GM10248 (cell line): ENCODE data around the gene BMP7.

Experiments used
- CTCF ChIA-PET: fragments of 300-600 bp; sonication (Branson Sonifier 250); formaldehyde crosslinking; extraction: SDS; loops from one replicate; lab custom pipeline; 2021; ENCODE audit warnings: antibody characterized with exemption; lab: Yijun Ruan, JAX
- POLR2A ChIA-PET: fragments of 350-650 bp; sonication (Branson Sonifier 250); formaldehyde crosslinking; extraction: SDS; loops from one replicate; lab custom pipeline; 2020; ENCODE audit warnings: antibody characterized with exemption; lab: Yijun Ruan, JAX
- DNase-seq: peaks from one replicate; pipeline ENCODE4 v3.0.0; 2012; ENCODE audit errors: extremely low spot score
- TF ChIP-seq, protein P1 (sequence below): IDR thresholded peaks from 2 replicates; pipeline ENCODE4 v1.5.1; 2012; ENCODE audit warnings: mild to moderate bottlenecking, low read depth; ENCODE audit errors: extremely low read depth, missing control alignments, control extremely low read depth

BMP7 gene

DNA sequence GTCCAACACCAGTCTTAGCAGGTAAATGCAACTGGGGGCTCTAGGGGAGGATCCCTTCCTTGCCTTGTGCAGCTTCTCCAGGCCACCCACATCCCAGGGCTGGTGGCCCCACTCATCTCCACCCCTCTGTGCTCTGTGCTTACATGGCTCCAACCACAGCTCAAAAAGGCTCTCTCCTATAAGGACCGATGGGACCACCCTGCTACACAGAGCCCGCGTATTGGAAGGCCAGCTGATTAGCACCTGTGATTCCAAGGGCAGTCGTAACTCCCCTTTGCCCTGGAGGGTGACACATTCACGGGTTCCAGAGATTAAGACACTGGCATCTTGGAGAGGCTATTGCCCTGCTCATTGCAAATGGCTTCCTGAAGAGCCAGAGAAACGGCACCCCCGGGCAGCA, 84.8 kb downstream of the BMP7 start:
- DNase-seq, result no peak
- TF ChIP-seq, protein P1, sequence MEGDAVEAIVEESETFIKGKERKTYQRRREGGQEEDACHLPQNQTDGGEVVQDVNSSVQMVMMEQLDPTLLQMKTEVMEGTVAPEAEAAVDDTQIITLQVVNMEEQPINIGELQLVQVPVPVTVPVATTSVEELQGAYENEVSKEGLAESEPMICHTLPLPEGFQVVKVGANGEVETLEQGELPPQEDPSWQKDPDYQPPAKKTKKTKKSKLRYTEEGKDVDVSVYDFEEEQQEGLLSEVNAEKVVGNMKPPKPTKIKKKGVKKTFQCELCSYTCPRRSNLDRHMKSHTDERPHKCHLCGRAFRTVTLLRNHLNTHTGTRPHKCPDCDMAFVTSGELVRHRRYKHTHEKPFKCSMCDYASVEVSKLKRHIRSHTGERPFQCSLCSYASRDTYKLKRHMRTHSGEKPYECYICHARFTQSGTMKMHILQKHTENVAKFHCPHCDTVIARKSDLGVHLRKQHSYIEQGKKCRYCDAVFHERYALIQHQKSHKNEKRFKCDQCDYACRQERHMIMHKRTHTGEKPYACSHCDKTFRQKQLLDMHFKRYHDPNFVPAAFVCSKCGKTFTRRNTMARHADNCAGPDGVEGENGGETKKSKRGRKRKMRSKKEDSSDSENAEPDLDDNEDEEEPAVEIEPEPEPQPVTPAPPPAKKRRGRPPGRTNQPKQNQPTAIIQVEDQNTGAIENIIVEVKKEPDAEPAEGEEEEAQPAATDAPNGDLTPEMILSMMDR, result no peak
- CTCF ChIA-PET, result interaction anchor here (1.0 kb wide), 1 partner anchor 19 kb away, joined by 3 read pairs; no protein-coding TSS in a partner anchor
- POLR2A ChIA-PET, result no interaction called here

DNA sequence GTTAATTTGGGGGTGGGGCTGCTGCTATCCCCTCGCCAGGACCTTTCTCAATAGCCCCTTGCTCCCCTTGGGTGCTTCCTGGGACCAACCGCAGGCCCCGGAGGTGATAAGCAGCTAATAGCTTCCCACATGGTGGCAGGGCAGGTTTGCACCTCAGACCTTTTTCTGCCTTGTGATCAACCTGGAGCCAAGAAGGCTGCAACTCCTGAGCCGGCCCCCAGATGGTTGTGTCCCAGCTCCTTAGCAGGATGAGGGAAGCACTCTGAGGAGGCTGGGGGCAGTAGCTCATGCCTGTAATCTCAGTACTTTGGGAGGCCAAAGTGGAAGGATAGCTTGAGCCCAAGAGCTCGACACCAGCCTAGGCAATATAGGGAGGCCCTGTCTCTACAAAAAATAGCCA, 85.5 kb downstream of the BMP7 start:
- ChIA-PET POLR2A (no interaction called here), CTCF (interaction anchor here (1.0 kb wide), 1 partner anchor 20 kb away, joined by 3 read pairs; no protein-coding TSS in a partner anchor)
- DNase-seq, result no peak
- TF ChIP-seq, protein P1, result no peak

DNA sequence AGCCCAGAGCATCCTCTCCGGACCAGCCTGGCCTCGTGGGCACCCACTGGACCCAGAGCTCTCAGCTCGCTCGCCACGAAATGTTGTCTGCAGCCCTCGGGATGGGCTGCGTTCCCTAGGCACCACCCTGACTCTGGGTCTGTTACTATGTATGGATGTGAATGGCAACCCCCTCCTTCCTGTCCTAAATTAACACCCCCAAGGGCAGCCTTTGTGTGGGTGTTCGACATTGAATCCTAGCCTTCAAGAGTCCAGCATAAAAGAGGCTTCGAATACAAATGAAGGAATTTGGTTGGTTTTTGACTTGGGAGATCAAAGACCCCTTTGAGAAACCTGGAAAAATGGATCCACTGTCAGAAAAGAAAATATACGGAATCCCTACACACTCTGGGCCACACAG, 86.1 kb downstream of the BMP7 start:
- ChIA-PET CTCF (interaction anchor here (1.0 kb wide), 1 partner anchor 21 kb away, joined by 3 read pairs; no protein-coding TSS in a partner anchor), POLR2A (no interaction called here)
- TF ChIP-seq, protein P1, result no peak
- DNase-seq, result no peak

DNA sequence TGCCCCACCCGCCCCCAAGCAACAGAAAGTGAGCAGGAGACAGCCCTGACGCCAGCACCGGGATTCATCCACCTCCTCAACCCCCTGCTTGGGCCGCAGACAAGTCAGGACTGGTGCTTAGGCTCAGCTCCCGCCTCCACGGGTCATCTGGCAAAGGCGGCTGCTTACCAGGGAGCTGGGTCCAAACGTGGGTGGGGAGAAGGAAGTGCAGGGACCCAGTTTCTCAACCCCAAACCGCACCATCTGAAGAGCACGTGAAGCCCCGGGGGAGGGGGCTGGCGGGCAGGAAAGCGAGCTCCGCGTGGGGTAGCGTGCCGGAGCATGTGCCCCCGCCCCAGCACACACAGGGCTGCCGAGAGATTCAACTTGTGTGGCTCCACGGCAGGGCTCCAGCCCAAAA, 87.2 kb downstream of the BMP7 start:
- CTCF ChIA-PET, result interaction anchor here (1.7 kb wide), 1 partner anchor 167 kb away, joined by 6 read pairs; no protein-coding TSS in a partner anchor
- TF ChIP-seq, protein P1, result no peak
- POLR2A ChIA-PET, result no interaction called here
- DNase-seq, result no peak

DNA sequence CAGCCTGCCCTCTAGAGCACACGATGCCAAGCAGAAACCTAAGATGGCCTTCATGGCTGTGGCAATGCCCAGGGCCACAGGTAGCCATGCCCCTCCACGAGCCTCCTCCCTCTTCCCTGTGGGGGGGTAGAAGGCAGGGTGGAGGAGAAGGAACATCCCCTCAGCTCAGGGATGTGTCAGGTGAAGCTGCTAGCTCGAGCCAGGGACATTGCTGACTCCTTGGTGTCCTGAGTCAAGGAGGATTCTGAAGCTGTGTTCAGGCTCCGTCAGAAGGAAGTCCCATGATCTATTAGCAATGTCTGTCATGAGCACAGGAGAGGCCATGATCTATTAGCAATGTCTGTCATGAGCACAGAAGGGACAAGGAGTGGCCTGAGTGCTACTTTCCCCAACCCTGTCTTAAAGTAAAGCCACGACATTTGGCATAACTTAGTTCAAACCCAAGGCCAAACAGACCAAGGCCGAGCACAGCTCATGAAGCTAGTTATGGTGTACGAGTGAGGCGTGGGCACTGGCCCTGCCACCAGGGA, 87.8 kb downstream of the BMP7 start:
- ChIA-PET CTCF (interaction anchor here (1.7 kb wide), 1 partner anchor 168 kb away, joined by 6 read pairs; no protein-coding TSS in a partner anchor), POLR2A (no interaction called here)
- DNase-seq, result no peak
- TF ChIP-seq, protein P1, result no peak

DNA sequence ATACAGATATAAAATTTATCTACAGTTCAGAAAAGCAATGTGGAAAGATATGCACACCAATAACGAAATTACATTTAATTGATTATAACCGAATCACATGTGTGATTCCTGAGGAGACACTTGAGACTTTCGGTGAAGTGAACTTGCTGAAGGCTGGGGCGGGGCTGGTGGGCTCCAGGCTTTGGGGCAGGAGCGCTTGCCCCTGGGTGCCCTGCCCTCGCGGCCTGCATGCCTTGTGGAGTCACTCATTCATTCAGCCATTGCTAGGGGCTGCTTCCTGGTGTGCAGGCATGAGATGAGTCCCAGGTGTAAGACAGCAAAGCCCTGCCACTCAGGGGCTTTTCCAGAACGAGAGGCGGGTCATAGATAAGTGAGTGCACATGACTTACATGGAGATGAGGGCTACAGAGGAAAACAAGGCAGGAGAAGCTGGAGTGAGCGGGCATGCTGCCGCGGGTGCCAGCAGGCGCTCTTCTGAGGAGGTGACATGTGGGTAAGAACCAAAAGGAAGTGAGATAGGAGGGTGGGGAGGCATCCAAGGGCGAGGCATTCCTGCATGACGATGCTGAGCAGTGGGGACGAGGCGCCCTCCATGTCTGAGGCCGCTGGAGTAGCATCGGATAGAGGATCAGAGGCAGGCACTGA, 88.7 kb downstream of the BMP7 start:
- TF ChIP-seq, protein P1, result no peak
- DNase-seq, result no peak
- CTCF ChIA-PET, result no interaction called here
- POLR2A ChIA-PET, result no interaction called here
